ENCODE data around the gene ANXA1. TPM values are rescaled to one million over a fixed set of nuclear protein-coding genes. Genes with fewer than 3 reads are reported as not detected.
A peak's percentile ranks its signal among the peaks of the same experiment; 100 is the strongest.
"Not testable (repeated sequence)": the region's sequence is repeated elsewhere in the genome, so short reads cannot be mapped to it uniquely, and the experiment has no call there.

The ANXA1 gene
- 10 to 100 TPM; 34.3 to 35.1 TPM for total RNA-seq

DNA sequence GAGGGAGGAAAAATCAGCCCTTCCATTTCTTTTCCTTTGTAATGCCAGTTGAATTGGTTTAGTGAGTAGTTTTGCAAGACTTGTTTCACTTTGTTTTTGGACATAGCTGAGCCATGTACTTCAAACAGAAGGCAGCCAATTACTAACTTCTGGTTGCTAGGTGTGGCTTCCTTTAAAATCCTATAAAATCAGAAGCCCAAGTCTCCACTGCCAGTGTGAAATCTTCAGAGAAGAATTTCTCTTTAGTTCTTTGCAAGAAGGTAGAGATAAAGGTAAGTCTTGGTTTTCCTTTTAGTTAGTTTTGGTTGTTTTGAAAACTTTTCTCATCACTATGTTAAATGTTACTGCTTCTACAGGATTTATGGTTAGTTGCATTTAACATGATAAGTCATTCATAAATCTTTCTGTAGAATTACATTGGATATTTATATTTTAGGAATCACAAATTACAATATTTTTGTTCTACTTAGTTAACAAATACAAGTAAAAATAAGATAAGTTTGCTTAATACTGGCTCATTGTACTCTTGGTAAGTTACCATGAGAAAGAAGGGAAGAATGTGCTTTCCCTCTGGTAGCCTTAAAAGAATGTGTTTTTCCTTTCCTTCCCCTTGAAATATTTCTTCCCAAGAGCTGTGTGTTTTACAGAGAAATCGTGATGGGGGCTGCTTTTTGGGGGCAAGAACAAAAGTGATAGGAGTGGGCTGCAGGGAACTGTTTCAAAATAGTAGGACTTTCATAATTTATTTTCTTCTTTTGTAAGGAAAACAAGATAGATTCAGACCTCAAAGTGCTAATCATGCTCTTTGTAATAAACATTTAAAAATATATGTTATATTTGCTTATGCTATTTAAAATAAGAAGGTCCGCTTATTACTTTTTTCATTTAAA lies at the start of gene ANXA1:
Gene ANXA1 (plus strand): TSS at position 213 of the 890 bp plus-strand sequence. CDS start 6,671 bp downstream, outside the sequence.
- Mint-ChIP-seq H3K4me1 (peaks cover 77% of the 10 kb centered on the region), H3K4me3 (peak within 1 kb of the TSS; percentile 82), H3K27ac (peak within 1 kb of the TSS; percentile 87), H3K36me3 (peaks cover 8% of the 10 kb centered on the region), H3K27me3 (no peaks in the 10 kb centered on the region), H3K9me3 (peaks cover 1% of the 10 kb centered on the region)
- DNase-seq = no peak

- H3K4me1 Mint-ChIP-seq = no peaks in the 10 kb centered on the region
- H3K27ac Mint-ChIP-seq = no peak overlapping the region
- no peak for DNase-seq
- H3K36me3 Mint-ChIP-seq = no peaks in the 10 kb centered on the region
- H3K9me3 Mint-ChIP-seq = no peaks in the 10 kb centered on the region
- H3K27me3 Mint-ChIP-seq = no peaks in the 10 kb centered on the region
- H3K4me3 Mint-ChIP-seq = no peak overlapping the region
Measured at GRCh38 chr9:73104342-73104741, 47.3 kb upstream of the ANXA1 start.

- no peaks in the 10 kb centered on the region for H3K9me3 Mint-ChIP-seq
- H3K36me3 Mint-ChIP-seq = no peaks in the 10 kb centered on the region
- H3K4me1 Mint-ChIP-seq = no peaks in the 10 kb centered on the region
- H3K27me3 Mint-ChIP-seq = no peaks in the 10 kb centered on the region
- H3K4me3 Mint-ChIP-seq = no peak overlapping the region
- H3K27ac Mint-ChIP-seq = no peak overlapping the region
- no peak for DNase-seq
Measured at GRCh38 chr9:73104921-73105320, 46.7 kb upstream of the ANXA1 start.

DNA sequence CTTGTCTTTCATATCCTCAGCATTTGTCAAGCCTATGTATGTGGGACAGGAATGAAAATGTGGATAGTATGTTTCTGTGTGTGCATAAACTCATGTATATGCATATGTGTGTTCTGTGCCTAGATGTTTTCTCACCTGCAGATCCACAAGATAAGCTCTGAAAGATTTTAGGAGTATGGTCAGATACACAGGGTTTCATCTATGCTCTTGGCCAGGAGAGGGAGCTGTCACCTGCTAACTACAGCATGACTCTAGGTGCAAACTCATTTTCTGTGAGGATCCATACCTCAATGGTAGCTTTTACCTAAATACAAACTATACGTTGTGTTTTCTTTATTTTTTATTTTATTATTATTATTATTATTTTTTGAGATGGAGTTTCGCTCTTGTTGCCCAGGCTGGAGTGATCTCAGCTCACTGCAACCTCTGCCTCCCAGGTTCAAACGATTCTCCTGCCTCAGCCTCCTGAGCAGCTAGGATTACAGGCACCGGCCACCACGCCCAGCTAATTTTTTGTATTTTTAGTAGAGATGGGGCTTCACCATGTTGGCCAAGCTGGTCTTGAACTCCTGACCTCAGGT lies 44.1 kb upstream of the ANXA1 start:
- DNase-seq = peak; percentile 35
- H3K27me3 Mint-ChIP-seq, H3K27ac Mint-ChIP-seq, H3K9me3 Mint-ChIP-seq, H3K4me3 Mint-ChIP-seq, H3K4me1 Mint-ChIP-seq, H3K36me3 Mint-ChIP-seq: not testable (repeated sequence)

DNA sequence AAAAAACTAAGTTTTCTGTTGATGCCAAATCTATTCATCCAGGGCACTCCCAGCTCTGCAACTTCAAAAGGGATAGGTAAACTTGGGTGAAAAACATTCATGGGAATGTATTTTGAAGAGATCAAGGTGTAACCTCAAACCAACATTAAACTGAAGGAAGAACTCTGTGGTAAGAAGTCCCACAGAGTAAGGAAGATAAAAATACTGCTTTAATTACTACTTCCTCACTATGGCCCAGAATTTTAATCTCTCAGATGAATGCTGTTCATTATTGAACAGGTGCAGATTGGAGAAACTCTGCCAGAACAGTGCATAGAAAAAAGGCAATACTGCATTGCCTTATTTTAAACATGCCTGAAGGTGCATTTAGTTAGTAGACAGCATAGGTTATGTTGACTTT lies 37.6 kb upstream of the ANXA1 start:
- H3K4me3 Mint-ChIP-seq = no peak overlapping the region
- peaks cover 39% of the 10 kb centered on the region for H3K4me1 Mint-ChIP-seq
- H3K27me3 Mint-ChIP-seq = no peaks in the 10 kb centered on the region
- H3K27ac Mint-ChIP-seq = no peak overlapping the region
- DNase-seq = no peak
- H3K36me3 Mint-ChIP-seq = no peaks in the 10 kb centered on the region
- H3K9me3 Mint-ChIP-seq = no peaks in the 10 kb centered on the region

GRCh38 chr9:73114958-73115357 lies 36.7 kb upstream of the ANXA1 start:
- Mint-ChIP-seq H3K27ac (no peak overlapping the region), H3K27me3 (no peaks in the 10 kb centered on the region), H3K36me3 (no peaks in the 10 kb centered on the region), H3K4me1 (peaks cover 39% of the 10 kb centered on the region), H3K4me3 (no peak overlapping the region), H3K9me3 (no peaks in the 10 kb centered on the region)
- DNase-seq = no peak

- Mint-ChIP-seq H3K27me3 (no peaks in the 10 kb centered on the region), H3K36me3 (no peaks in the 10 kb centered on the region), H3K4me3 (no peak overlapping the region), H3K27ac (peak overlapping the region; percentile 40), H3K9me3 (no peaks in the 10 kb centered on the region), H3K4me1 (peaks cover 42% of the 10 kb centered on the region)
- DNase-seq = no peak
Measured at GRCh38 chr9:73116031-73116430, 35.6 kb upstream of the ANXA1 start.

- Mint-ChIP-seq H3K4me3 (no peak overlapping the region), H3K36me3 (no peaks in the 10 kb centered on the region), H3K27ac (peak overlapping the region; percentile 40), H3K9me3 (no peaks in the 10 kb centered on the region), H3K27me3 (no peaks in the 10 kb centered on the region), H3K4me1 (peaks cover 47% of the 10 kb centered on the region)
- no peak for DNase-seq
Measured at GRCh38 chr9:73116880-73117279, 34.8 kb upstream of the ANXA1 start.

- H3K27me3 Mint-ChIP-seq = no peaks in the 10 kb centered on the region
- no peak for DNase-seq
- H3K9me3 Mint-ChIP-seq = no peaks in the 10 kb centered on the region
- no peaks in the 10 kb centered on the region for H3K36me3 Mint-ChIP-seq
- H3K4me1 Mint-ChIP-seq = peaks cover 48% of the 10 kb centered on the region
- no peak overlapping the region for H3K4me3 Mint-ChIP-seq
- H3K27ac Mint-ChIP-seq = no peak overlapping the region
Measured at GRCh38 chr9:73118286-73118685, 33.4 kb upstream of the ANXA1 start.

DNA sequence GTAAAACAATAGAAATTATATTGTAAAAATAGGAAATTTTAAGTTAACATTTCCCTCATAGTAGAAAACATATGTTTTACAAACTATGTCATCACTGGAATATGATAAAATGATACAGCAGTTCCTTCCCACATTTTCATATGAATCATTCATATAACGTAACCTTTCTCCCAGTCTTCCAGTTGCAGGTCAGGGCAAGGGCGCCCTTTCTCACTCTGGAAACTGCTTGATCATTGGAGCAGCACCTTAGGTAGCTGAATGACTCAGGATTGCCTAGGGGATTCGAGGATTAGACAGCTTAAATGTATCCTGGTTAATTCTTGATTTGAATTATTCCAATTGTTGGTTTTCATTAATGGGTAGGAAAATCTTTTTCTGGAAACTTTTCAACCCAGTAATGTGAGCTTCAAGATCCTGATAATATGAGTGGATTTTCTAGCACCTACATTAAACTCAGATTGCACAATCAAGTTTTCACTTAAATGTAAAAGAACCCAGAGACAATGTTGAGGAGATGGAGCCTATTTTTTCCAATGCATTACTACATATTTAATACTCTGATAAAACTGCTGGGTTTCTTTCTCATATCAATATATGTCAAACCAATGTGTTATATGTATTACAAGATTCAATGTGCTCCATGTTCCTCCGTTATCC lies 32.6 kb upstream of the ANXA1 start:
- H3K9me3 Mint-ChIP-seq = no peaks in the 10 kb centered on the region
- H3K4me1 Mint-ChIP-seq = peaks cover 43% of the 10 kb centered on the region
- H3K4me3 Mint-ChIP-seq = no peak overlapping the region
- H3K27ac Mint-ChIP-seq = no peak overlapping the region
- H3K36me3 Mint-ChIP-seq = no peaks in the 10 kb centered on the region
- DNase-seq = no peak
- no peaks in the 10 kb centered on the region for H3K27me3 Mint-ChIP-seq

DNA sequence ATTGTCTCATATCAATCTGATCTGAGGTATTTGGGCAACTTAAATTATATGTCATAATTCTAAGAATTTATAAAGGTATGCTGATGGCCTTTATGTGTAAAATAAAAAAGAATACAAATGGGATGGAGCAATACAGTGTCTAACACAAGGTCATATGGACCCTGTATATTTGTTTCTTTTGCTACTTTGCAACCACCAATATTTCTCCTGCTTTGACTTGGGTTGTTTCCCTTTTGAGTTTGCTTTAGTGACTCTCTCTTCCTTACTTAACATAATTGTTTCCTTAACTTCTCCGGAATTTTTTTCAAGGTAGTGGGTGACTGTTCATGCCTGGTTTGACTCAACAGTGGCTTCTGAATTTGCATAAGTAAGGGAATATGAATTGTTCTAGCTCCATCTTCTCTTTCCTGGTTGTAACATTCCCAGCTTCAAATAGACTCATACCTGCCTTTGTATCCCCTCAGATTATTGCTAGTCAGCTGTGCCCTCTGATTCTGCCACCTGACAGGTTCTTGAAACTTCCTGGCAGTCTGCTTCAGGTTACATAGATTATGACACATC lies 30.2 kb upstream of the ANXA1 start:
- Mint-ChIP-seq H3K36me3 (no peaks in the 10 kb centered on the region), H3K4me3 (no peak overlapping the region), H3K27me3 (no peaks in the 10 kb centered on the region), H3K27ac (no peak overlapping the region), H3K4me1 (peaks cover 22% of the 10 kb centered on the region), H3K9me3 (no peaks in the 10 kb centered on the region)
- no peak for DNase-seq

DNA sequence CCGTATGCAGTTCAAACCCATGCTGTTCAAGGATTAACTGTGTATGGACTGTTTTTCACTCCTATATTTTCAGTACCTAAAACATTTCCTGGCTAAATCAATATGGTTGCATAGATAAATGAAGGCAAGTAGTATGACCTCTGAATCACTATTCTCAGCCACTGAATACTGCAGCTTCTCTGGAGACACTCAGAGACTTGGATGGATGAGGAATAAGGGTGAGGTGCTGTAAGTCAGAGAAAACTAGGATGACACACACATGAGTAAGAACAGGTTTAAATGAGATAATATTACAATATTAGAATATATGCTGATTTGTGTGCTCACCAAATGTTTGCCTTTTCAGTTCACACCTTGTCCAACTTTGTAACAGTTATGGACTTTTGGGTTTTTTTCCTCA lies 26.0 kb upstream of the ANXA1 start:
- no peak for DNase-seq
- Mint-ChIP-seq H3K4me3 (no peak overlapping the region), H3K27ac (no peak overlapping the region), H3K4me1 (peaks cover 10% of the 10 kb centered on the region), H3K9me3 (no peaks in the 10 kb centered on the region), H3K36me3 (no peaks in the 10 kb centered on the region), H3K27me3 (no peaks in the 10 kb centered on the region)

- Mint-ChIP-seq H3K9me3 (no peaks in the 10 kb centered on the region), H3K27me3 (no peaks in the 10 kb centered on the region), H3K27ac (peak overlapping the region; percentile 0), H3K4me1 (peaks cover 20% of the 10 kb centered on the region), H3K4me3 (no peak overlapping the region), H3K36me3 (no peaks in the 10 kb centered on the region)
- DNase-seq = no peak
Measured at GRCh38 chr9:73129941-73130685, 21.6 kb upstream of the ANXA1 start.

DNA sequence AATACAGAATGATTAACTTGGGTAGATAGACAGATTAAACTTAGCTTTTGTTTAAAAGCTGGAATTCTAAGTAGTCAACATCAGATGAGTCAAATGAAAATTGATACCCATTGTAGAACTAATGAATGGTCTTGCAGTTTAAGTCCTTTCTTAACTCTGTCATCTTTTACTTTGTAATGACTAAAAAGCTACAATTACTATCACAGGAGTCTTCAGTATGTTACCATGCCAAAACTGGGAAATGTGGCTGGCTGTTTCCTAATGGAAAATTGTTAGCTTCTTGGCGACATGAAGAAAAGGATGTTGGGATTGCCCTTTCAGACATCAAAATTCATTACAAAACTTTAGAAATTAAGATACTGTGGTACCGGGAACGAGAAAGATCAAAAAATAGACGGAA lies 20.2 kb upstream of the ANXA1 start:
- Mint-ChIP-seq H3K4me1 (peaks cover 28% of the 10 kb centered on the region), H3K27ac (peak overlapping the region; percentile 95), H3K9me3 (no peaks in the 10 kb centered on the region), H3K36me3 (no peaks in the 10 kb centered on the region), H3K27me3 (no peaks in the 10 kb centered on the region), H3K4me3 (peak overlapping the region; percentile 84)
- DNase-seq = no peak

Data from activated naive CD8-positive, alpha-beta T cell treated with anti-CD3 and anti-CD28 coated beads for 36 hours (primary cell).